GM18867 (cell line): ENCODE data around the gene WRAP73.

Source experiments
- ATAC-seq: cut with Tn5 transposase; IDR thresholded peaks from one replicate; pipeline ENCODE4 v1.9.1; 2021; ENCODE audit warnings: mild to moderate bottlenecking, moderate library complexity; ENCODE audit not compliant: unreplicated experiment

Gene WRAP73

DNA sequence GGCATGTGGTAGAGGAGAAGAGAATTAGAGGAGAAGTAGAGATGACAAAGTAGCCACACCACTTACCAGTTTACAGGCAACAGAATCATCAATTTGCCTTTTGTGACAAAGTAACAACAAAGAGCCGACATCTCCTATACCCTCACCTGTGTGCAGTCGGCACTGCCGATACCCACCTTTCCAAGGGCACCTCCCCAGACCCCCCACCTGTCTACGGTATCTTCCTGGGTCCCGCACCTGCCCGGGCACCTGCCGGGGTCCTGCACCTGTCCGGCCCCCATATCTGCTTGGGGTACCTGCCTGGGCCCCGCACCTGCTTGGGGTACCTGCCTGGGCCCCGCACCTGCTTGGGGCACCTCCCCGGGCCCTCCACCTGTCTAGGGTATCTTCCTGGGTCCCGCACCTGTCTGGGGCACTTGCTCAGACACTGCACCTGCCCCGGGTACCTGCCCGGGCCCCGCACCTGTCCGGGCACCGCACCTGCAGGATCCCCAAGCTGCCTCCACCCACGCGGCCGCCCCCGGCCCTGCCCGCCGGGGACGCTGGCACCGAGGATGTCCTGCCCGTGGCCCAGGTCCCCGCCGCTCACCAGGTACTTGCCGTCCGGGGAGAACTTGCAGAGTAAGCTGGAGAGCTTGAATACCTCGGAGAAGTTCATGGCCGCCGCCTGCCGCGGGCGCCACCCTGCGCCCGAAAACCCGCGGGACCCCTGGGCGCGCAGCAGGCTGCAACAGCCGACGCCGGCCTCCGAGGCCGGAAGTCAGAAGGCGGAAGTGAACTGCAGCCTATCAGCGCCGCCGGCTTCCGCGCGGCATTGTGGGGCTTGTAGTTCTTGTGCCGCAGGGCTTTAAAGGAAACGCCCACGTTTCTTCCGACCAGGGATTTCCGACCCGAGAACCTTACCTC, at the start of gene WRAP73:
WRAP73 (minus strand) TSS at position 762 of the 906 bp plus-strand sequence; CDS start at position 658, 104 bp downstream.
- ATAC-seq: peak; percentile 79

- no peak for ATAC-seq
Measured at GRCh38 chr1:3699596-3699995, 49.7 kb upstream of the WRAP73 start.

- no peak for ATAC-seq
Measured at GRCh38 chr1:3698660-3699408, 48.9 kb upstream of the WRAP73 start.

DNA sequence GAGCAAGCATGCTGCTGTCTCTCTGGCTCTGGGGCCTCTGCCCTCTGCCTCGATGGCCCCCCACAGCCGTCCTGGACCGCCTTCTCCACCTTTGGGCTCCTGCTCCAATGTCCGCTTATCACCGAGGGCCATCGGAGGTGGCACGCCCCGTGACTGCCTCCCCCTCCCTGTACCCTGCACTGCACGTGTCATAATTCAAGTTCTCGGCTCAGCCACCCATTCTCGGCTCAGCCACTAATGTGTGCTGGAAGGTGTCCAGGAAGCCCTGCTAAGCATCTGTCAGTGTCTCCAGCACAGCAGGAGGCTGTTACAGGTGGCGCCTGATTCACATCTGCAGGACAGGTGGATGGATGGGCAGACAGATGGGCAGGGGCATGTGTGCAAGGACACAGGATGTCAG, 47.9 kb upstream of the WRAP73 start:
- no peak for ATAC-seq

DNA sequence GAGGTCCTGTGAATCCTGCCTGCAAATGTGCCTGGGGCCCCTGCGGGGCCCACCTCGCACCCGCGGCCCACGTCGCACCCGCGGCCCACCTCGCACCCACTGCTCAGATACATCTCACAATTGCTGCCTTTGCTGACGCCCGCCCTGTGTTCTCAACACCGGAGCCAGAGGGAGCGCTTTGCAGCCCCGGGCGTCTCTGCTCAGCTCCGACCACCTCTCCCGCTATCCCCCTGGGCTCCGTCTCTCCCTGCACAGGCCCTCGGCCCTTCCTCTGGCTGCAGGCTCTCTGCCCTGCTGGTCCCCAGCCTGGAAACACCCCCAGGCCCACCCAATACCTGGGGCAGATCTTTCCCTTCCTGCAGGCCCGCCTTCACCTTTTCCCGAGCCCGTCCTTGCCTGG, 47.2 kb upstream of the WRAP73 start:
- ATAC-seq: no peak

GRCh38 chr1:3696689-3697088, 46.8 kb upstream of the WRAP73 start:
- ATAC-seq: no peak

DNA sequence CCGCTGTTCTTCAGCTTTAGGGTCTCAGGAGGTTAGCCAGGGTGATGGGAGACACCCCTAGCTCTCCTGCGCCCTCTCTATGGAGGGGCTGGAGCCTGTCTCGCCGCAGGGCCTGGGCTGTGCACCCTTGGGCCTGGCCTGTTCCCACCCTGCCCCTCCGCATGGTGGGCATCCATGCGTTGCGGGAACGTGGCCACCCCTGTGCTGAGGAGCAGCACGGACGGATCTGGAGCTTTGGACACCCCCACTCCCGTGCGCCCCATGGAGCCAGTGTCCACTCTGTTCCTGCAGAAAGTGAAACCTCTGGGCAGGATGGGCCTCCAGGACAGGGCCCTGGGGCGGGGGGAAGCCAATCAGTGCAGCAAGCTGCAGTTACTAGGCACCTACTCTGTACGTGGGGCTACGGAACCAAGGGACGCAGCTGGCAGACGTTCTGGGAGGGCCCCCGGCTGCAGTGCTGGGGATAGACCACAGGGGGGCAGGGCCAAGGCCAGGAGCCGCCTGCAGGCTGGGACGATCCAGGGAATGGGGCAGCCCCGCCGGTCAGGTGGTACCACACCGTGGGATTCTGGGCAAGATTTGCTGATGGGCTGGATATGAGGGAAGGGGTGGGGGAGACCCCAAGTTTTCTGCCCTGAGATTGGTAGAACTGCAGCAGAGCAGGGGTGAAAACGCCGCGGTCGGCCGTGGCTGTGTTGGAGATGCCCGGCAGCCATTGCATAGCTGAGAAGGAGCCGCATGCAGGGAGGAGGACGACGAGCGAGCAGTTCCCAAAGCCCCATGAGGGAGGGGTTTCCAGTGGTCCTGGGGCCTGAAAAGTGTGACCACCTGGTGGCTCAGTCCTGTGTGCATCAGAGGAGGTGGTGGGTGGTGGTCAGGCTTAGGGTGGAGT, 45.7 kb upstream of the WRAP73 start:
- no peak for ATAC-seq

DNA sequence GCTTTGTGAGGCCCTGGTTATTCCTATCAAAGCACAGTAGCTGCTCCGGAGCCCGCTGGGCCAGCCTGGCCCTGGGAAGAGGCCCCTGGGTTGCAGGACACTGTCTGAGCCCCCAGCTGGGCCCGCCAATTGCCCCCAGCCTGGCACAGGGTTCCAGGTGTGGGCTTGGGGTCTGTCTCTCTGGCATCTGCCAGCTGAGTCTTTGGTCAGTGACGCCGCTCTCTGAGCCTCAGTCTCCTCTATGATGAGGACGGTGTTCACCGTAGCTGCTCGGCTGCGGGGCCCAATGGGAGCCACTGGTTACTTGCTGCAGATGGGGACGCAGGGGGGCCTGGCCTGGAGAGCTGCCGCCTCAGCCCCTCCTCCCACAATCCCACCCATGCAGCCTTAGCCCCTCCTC, 43.4 kb upstream of the WRAP73 start:
- ATAC-seq: no peak

DNA sequence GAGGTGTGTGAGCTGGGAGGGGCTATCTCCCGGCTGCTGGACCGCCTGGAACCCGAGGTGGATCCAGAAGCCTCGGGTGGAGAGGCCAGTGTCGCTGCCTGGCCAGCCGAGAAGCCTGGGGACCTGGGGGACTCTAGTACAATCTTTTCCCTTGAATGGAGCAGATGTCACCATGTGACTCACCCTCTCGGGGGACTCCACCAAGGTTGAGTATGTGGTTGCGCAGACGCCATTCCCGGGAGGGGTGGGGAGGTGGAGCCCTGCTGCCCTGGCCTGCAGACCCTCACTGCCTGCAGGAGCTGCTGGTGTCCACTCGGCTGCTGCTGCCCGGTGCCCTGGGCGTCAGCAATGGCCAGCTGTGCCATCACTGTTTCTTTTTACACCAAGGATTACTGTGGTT, 42.7 kb upstream of the WRAP73 start:
- ATAC-seq: no peak

GRCh38 chr1:3691421-3692204, 41.7 kb upstream of the WRAP73 start:
- ATAC-seq: no peak

GRCh38 chr1:3690282-3691065, 40.6 kb upstream of the WRAP73 start:
- ATAC-seq: no peak

DNA sequence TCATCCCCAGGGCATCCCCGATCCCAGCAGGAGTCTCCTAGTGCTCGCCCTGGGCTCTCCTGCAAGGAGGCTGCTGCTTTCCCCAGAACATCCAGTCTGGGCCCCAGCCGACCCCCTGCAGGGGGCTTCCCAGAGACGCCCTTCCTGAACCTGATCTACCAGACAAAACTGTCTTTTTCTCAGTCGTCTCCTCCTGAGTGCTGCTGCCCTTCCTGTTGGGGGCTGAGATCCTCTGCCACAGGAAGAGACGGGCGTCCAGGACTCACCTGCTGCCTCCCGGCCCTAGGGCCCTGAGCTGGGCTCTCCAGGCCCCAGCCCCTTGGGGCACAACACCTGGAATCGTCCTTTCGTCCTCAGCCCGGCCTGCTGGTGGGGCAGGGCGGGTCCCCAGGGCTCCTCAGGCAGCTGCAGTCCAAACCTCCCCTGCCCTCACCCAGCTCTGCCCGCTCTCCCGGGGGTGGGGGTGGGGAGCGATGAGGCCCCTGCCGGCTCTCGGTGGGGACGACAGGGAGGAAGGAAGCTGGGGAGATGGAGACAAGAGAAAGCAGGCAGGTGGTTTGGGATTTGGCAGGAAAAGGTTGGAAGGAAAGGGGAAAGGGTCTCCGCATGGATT, 39.3 kb upstream of the WRAP73 start:
- no peak for ATAC-seq

- ATAC-seq: no peak
Measured at GRCh38 chr1:3688356-3689137, 38.6 kb upstream of the WRAP73 start.

- ATAC-seq: no peak
Measured at GRCh38 chr1:3687504-3687903, 37.6 kb upstream of the WRAP73 start.

DNA sequence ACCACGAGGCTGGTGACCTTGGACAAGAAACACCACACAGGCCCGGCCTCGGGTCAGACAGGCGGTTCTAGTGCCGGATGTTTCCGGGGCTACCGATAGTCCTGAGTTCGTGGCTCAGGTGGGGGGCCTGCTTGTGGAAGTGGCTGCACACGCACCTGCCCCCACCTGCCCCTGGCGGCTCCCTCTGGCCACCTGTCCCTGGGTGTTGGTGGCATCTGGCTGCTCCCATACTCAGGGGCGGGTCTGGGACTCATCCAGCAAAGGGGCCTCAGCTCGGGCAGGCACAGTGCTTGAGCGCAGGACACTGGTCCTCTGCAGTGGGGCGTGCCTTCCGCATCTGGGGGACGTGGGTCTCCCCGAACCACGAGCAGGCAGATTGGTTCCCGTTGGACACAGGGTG, 36.0 kb upstream of the WRAP73 start:
- ATAC-seq: no peak

- ATAC-seq: no peak
Measured at GRCh38 chr1:3685222-3685621, 35.3 kb upstream of the WRAP73 start.

- ATAC-seq: no peak
Measured at GRCh38 chr1:3683992-3684391, 34.1 kb upstream of the WRAP73 start.

DNA sequence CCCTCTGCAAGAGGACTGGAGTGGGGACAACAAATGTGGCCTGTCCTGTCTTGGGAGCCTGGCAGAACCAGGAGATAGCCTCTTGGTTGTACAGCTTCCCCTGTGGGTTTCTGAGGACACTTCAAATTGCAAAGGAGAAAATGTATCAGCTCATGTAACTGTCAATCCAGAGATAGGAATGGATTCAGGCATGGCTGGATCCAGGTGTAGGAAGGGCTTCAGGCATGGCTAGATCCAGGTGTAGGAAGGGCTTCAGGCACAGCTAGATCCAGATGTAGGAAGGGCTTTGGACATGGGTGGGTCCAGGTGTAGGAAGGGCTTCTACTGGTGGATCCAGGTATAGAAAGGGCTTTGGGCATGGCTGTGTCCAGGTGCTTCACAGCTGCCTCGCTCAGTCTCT, 33.3 kb upstream of the WRAP73 start:
- ATAC-seq: no peak
